GM12865 (cell line): ENCODE data around the gene SMPD1.
A peak's percentile ranks its signal among the peaks of the same experiment; 100 is the strongest.

ENCODE experiments used
- DNase-seq: peaks from one replicate; pipeline ENCODE4 v3.0.0; 2010; ENCODE audit warnings: low read depth
- H3K4me3 ChIP-seq: 2 replicates; pipeline ENCODE4 v1.5.1; 2011; ENCODE audit warnings: mild to moderate bottlenecking, low read depth, low read length, control low read depth
- TF ChIP-seq, protein P1 (sequence below): IDR thresholded peaks from 2 replicates; pipeline ENCODE4 v1.5.1; 2011; ENCODE audit warnings: low read length, control low read depth, low read depth, inconsistent platforms; ENCODE audit not compliant: insufficient read depth; ENCODE audit errors: missing control alignments

Gene SMPD1

DNA sequence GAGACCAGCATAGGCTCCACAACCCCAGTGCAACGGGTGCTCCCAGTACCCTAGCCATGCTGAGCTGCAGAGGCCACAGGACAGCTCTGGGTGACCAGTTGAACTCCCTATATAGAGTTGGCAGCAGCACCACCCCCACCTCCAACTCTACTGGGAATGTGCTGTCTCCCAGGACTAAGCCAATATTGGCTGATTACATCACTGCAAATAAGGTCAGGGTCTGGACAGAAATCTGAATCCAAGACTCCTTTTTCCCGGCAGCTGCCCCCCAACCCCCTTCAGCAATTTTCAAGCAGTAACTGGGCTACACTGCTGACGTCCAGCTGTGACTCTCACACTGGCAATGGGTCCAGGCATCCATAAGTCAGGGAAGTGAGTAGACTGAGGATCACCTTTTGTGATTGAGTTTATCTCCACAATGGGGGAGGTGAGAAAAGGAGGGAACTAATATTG lies 50.7 kb downstream of the SMPD1 start, which contains the start of gene HPX:
Gene HPX, minus strand, starts transcription at position 82 of the 453 bp plus-strand sequence. Its CDS starts 24 bp downstream, at position 58.
- TF ChIP-seq, protein P1, sequence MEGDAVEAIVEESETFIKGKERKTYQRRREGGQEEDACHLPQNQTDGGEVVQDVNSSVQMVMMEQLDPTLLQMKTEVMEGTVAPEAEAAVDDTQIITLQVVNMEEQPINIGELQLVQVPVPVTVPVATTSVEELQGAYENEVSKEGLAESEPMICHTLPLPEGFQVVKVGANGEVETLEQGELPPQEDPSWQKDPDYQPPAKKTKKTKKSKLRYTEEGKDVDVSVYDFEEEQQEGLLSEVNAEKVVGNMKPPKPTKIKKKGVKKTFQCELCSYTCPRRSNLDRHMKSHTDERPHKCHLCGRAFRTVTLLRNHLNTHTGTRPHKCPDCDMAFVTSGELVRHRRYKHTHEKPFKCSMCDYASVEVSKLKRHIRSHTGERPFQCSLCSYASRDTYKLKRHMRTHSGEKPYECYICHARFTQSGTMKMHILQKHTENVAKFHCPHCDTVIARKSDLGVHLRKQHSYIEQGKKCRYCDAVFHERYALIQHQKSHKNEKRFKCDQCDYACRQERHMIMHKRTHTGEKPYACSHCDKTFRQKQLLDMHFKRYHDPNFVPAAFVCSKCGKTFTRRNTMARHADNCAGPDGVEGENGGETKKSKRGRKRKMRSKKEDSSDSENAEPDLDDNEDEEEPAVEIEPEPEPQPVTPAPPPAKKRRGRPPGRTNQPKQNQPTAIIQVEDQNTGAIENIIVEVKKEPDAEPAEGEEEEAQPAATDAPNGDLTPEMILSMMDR: no peak
- DNase-seq: no peak
- H3K4me3 ChIP-seq: no peak within 1 kb of the TSS

DNA sequence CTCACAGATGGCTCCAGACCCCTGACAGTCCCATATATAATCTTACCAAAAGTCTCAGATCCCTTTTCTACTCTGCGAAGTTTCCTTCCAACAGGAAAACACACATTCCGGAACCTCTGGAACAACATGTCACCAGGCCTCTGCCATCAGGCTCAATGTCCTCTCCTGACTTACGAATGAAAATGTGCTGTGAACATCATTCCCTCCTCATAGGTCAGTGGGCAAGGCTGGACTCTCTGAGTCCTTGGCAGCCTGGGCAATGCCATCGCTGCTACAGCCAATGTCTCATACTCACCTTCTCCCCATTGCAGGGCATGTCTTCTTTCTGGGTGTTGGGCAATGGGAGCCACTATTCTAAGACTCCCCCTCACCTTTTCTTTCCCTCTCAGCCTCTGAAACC lies 52.2 kb downstream of the SMPD1 start:
- DNase-seq: no peak
- TF ChIP-seq, protein P1: no peak

DNA sequence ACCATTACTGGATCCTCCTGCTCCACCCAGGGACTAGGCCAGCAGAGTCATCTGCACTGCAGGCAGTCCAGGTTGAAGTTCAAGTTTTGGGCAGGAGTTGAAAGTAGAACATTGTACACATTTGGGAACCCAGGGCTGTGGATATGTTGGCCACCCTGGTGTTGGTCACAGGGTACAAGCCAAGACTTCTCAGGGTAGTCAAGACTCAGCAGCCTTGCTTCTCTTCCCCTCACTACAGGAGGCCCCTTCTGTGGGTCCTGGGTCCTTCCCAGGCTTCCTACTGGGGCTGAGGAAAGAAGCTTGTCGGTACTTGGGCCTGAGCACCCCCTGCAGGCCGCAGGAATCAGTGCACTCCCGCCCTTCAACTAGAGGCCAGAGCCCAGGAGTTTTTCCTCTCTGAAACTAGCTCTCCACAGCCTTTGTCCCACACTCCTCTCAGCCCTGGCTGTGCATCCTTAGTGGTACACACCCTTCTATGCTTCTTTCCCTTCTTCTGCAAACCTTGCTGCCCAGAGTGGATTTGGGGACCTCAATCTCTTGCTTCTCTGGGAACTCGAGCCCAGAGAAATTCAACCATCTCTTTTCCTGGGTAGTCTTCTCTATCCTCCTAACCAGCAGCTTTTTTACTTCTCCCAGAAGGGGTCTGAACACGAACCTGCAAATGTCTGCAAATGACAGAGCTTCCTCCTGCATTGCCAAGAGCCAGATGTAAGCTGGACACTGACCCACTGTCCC lies 53.2 kb downstream of the SMPD1 start:
- peak; percentile 63 for DNase-seq
- TF ChIP-seq, protein P1: peak; percentile 95
- H3K4me3 ChIP-seq: no peak overlapping the region

More for the DNA sequence above, 52.2 kb downstream of the SMPD1 start:
- H3K4me3 ChIP-seq: no peak overlapping the region
